IPS-18a (cell line): Measurements from ENCODE around the gene SMC1A.
"Not testable (repeated sequence)": the region's sequence is repeated elsewhere in the genome, so short reads cannot be mapped to it uniquely, and the experiment has no call there.

Source experiments
- H3K27ac ChIP-seq: one replicate; pipeline ENCODE4 v1.5.1; 2013; ENCODE audit warnings: low read length
- H3K27me3 ChIP-seq: one replicate; pipeline ENCODE4 v1.6.1; 2013; ENCODE audit warnings: mild to moderate bottlenecking, low read length; ENCODE audit not compliant: control insufficient read depth, insufficient read depth
- H3K36me3 ChIP-seq: one replicate; pipeline ENCODE4 v1.6.1; 2013; ENCODE audit warnings: low read depth, low read length; ENCODE audit not compliant: control insufficient read depth
- H3K4me1 ChIP-seq: one replicate; pipeline ENCODE4 v1.6.1; 2013; ENCODE audit warnings: low read depth, low read length; ENCODE audit not compliant: control insufficient read depth
- H3K4me3 ChIP-seq: one replicate; pipeline ENCODE4 v1.5.1; 2013; ENCODE audit warnings: low read length
- H3K9ac ChIP-seq: one replicate; pipeline ENCODE4 v1.6.1; 2013; ENCODE audit warnings: mild to moderate bottlenecking, low read length, moderate library complexity
- H3K9me3 ChIP-seq: one replicate; pipeline ENCODE4 v1.6.1; 2013; ENCODE audit warnings: low read depth, low read length; ENCODE audit not compliant: control insufficient read depth

Gene SMC1A

DNA sequence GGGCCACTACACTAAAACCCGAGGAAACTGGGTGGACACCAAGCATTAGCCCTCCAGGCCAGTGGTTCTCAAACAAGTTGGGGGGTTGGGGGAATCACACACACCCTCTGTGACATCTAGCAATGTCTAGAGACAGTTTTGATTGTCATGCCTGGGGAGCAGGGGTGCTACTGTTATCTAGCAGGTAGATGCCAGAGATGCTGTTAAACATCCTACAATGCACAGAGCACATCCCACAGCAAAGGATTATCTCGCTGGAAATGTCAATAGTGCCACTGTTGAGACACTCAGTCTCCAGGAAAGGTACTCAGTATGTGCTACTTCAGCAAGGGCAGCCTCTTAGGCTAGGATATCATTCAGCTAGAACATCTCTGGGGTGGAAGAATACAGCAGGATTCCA is 1.3 kb downstream of the SMC1A start:
- no peaks in the 10 kb centered on the region for H3K36me3 ChIP-seq
- H3K27me3 ChIP-seq: no peaks in the 10 kb centered on the region
- H3K9me3 ChIP-seq: no peaks in the 10 kb centered on the region
- no peak overlapping the region for H3K27ac ChIP-seq
- peak overlapping the region; percentile 93 for H3K4me3 ChIP-seq
- peak overlapping the region; percentile 98 for H3K9ac ChIP-seq
- H3K4me1 ChIP-seq: peaks cover 4% of the 10 kb centered on the region

GRCh38 chrX:53420351-53420750 is 2.1 kb downstream of the SMC1A start:
- H3K27me3 ChIP-seq, H3K4me1 ChIP-seq, H3K9me3 ChIP-seq, H3K36me3 ChIP-seq, H3K9ac ChIP-seq, H3K4me3 ChIP-seq, H3K27ac ChIP-seq: not testable (repeated sequence)

DNA sequence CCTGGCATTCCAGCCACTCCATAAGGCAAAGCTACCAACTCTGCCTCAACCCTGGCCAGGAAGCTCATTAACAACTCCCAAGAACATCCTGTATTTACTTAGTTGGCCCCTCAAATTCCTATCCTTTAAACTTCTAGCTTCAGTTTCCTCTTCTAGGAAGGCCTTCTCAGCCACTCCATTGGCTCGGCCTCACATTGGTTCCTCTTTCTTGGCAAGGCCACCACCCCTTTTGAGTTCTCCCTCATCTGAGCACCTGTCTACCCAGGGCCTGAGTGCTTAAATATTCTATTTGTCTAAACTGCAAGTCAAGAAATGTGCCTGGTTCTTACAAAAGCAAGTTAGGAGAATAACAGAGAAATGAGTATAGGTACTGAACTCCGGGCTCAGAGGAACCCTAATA is 10.0 kb downstream of the SMC1A start:
- Histone ChIP-seq H3K4me3 (no peak overlapping the region), H3K27me3 (no peaks in the 10 kb centered on the region), H3K4me1 (no peaks in the 10 kb centered on the region), H3K9me3 (peaks cover 7% of the 10 kb centered on the region), H3K9ac (no peak overlapping the region), H3K27ac (no peak overlapping the region), H3K36me3 (peaks cover 47% of the 10 kb centered on the region)

DNA sequence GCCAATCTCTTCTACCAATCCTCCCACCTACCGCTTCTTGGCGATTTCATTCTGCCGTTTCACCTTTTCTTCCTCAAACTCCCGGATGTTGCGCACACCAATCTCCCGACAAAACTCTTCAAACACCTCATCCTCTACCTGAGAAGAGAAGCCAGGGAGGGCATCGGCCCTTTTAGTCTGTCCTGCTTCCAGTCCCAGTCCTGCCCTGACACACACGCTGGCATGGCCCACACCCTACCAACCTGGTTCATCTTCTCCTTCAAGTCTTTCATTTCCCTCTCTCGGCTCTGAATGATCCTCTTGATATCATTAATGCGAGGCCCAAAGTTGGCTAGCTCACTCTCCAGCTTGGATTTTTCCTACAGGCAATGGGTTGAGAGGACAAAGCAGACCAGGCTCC is 18.9 kb downstream of the SMC1A start:
- no peak overlapping the region for H3K27ac ChIP-seq
- no peak overlapping the region for H3K9ac ChIP-seq
- no peaks in the 10 kb centered on the region for H3K27me3 ChIP-seq
- H3K4me1 ChIP-seq: no peaks in the 10 kb centered on the region
- peaks cover 60% of the 10 kb centered on the region for H3K36me3 ChIP-seq
- H3K9me3 ChIP-seq: peaks cover 13% of the 10 kb centered on the region
- no peak overlapping the region for H3K4me3 ChIP-seq

DNA sequence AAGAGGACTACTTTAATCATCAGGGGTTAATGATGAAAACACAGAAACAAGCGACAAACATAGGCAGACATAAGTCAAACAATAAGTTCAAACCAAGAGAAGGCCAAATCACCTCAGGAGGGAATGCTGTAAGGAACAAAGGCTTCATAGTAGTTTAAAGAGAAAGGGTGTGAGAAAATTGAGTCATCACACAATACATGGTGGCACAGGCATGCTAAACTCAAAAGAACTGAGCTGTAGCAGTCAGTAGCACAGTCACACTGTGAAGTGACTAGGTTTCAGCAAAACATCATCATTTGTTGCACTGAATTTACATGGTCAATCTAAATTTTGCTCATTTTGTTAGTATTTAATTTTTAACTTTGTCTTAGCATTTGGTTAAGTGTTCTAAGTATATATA is 24.2 kb downstream of the SMC1A start:
- Histone ChIP-seq H3K36me3 (peaks cover 38% of the 10 kb centered on the region), H3K27me3 (no peaks in the 10 kb centered on the region), H3K4me1 (no peaks in the 10 kb centered on the region), H3K9ac (no peak overlapping the region), H3K27ac (no peak overlapping the region), H3K9me3 (peaks cover 13% of the 10 kb centered on the region), H3K4me3 (no peak overlapping the region)

DNA sequence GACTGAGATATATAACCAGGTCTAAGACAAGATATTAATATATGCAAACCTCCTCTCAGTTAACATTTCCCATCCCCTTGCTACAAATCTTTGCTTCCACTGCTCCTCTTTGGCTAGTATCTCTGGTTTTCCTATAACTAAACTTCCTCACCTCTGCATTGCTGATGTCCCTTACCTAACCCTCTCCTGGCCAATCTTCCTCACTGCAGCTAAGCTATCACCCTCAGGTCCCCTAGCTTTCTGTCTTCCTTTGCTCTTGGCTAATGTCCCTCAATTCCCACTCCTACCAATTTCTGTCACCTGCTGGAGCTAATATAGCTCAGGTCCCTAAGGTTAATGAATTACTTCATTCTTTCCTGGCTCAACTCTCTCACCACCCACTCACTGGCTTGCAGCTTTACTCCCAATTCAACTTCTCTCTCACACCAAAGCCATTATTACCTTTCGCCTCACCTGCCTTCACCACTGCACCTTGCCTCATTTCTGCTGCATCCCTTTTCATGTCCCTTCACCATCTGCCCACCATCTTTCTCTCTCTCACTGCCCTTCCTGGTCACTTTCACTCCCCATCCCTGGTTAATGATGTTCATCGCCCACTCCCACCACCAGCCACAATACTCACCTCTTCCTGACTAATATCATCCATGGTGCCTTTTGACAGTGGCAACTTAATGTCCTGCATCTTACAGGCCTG is 26.7 kb downstream of the SMC1A start:
- Histone ChIP-seq H3K27me3 (no peaks in the 10 kb centered on the region), H3K27ac (no peak overlapping the region), H3K4me3 (no peak overlapping the region), H3K9ac (no peak overlapping the region), H3K36me3 (peaks cover 35% of the 10 kb centered on the region), H3K9me3 (peaks cover 5% of the 10 kb centered on the region), H3K4me1 (no peaks in the 10 kb centered on the region)

DNA sequence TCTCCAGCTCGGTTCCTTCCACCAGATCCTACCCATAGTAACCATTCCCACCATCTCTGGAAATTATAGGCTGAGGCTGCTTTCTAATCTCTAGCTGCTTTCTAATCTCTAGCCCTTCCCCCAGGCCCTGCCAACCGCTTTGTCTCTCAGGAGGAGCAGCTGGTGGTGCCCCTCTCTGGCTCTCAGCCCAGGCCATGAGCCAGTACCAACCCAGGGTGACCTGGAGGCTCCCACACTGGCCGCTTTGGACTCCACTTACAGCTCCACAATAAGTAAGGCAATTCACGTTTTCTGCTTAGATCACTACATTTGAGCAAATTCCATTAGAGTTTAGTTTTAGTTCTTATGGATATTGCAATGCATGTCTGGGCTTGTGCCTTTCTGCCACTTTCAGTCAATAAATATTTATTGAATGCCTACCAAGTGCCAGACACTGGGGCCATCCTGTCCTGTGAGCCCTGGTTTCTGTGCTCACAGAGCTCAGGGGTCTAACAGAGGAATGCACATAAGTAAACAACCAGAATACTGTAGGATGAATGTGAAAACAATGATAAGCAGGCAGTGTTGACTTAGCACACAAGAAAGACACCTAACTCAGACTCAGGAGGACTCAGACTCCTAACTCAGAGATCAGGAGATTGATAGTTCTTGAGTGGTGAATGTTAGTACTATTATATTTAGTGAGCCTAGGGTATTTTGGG is 38.9 kb downstream of the SMC1A start:
- Histone ChIP-seq H3K4me3 (no peak overlapping the region), H3K9me3 (peaks cover 5% of the 10 kb centered on the region), H3K27me3 (no peaks in the 10 kb centered on the region), H3K36me3 (peaks cover 46% of the 10 kb centered on the region), H3K27ac (no peak overlapping the region), H3K4me1 (no peaks in the 10 kb centered on the region), H3K9ac (no peak overlapping the region)

DNA sequence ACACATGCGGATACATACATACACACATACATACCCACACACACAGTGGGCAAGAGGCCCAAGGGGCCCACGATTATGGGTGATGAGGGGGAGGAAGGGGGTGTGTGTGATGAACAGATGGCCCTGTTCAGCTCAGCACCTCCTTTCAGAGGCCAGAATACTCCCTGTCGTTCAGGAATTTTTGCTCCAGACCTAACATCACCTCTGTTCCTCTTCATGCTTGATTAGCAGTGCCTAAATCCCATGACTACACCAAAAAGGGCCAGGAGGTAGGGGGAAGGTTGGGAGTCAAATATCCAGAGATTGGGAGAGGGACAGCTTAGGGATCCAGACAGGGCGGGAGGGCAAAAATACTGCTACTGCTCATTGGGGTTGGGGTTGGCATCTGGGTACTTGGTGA is 42.7 kb downstream of the SMC1A start:
- Histone ChIP-seq H3K27ac (no peak overlapping the region), H3K9me3 (peaks cover 8% of the 10 kb centered on the region)

GRCh38 chrX:53379008-53379710 is 43.3 kb downstream of the SMC1A start:
- Histone ChIP-seq H3K4me1 (no peaks in the 10 kb centered on the region), H3K36me3 (peaks cover 35% of the 10 kb centered on the region)

More for the DNA sequence above, 42.7 kb downstream of the SMC1A start:
- Histone ChIP-seq H3K4me1 (no peaks in the 10 kb centered on the region), H3K9ac (no peak overlapping the region), H3K36me3 (peaks cover 37% of the 10 kb centered on the region), H3K27me3 (no peaks in the 10 kb centered on the region), H3K4me3 (no peak overlapping the region)

DNA sequence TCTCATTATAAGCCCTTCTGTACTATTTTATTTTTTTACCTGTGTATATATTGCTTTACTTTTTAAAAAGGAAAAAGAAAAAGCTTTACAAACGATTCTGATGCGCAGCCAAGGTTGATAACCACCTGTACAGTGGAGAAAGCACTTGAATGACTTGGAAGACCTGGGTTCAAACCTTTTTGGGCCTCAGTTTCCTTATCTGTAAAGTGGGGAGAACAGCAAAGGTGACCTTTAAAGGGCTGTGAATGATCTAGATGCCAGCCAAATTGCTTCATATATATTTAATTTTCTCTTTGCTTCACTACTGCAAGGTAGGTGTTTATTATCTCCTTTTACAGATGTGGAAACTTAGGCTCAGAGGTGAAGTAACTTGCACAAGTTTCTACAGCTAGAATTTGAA is 45.0 kb downstream of the SMC1A start:
- Histone ChIP-seq H3K27me3 (no peaks in the 10 kb centered on the region), H3K36me3 (peaks cover 21% of the 10 kb centered on the region), H3K9ac (no peak overlapping the region), H3K9me3 (peaks cover 14% of the 10 kb centered on the region), H3K27ac (no peak overlapping the region), H3K4me3 (no peak overlapping the region), H3K4me1 (no peaks in the 10 kb centered on the region)

More at GRCh38 chrX:53379008-53379710, 43.3 kb downstream of the SMC1A start:
- Histone ChIP-seq H3K4me3 (no peak overlapping the region), H3K9me3 (peaks cover 10% of the 10 kb centered on the region), H3K27me3 (no peaks in the 10 kb centered on the region), H3K27ac (no peak overlapping the region), H3K9ac (no peak overlapping the region)

DNA sequence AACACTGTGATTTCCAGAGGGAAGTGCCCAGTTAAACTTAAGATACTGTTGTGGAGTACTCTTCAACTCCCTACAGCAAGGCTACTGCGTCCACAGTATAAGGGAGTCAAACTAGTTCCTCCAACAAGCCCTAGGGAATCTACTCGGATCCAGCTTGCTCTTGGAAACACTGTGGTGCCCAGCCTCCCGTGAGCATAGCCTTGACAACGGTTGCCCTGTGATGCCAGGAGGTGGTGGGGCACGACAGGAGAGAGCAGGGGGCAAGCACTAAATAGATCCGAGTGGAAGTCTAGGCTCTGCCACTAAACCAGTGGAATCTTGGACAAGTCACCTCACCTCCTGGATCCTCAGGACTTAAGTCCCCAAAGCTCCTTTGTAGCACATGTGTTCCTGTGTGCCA is 45.6 kb downstream of the SMC1A start:
- Histone ChIP-seq H3K4me3 (no peak overlapping the region), H3K36me3 (peaks cover 16% of the 10 kb centered on the region), H3K9ac (no peak overlapping the region), H3K4me1 (no peaks in the 10 kb centered on the region), H3K27me3 (no peaks in the 10 kb centered on the region), H3K27ac (no peak overlapping the region), H3K9me3 (peaks cover 14% of the 10 kb centered on the region)
